ENCODE measurements around the gene PTTG1IP2.

The PTTG1IP2 gene

GRCh38 chr7:90503367-90503766, 33.9 kb downstream of the PTTG1IP2 start:
- H3K27ac Mint-ChIP-seq = peak overlapping the region; percentile 62 to 79 (median 72)
- H3K4me3 Mint-ChIP-seq = no peak overlapping the region
- no peaks in the 10 kb centered on the region for H3K36me3 Mint-ChIP-seq (ENCODE audit: low read depth)
- no peaks in the 10 kb centered on the region for H3K9me3 Mint-ChIP-seq
- peaks cover 7% of the 10 kb centered on the region for H3K4me1 Mint-ChIP-seq
- TF ChIP-seq CTCF (IDR thresholded peaks at IDR 0.05; ENCODE audit: unreplicated experiment in 3 of 3) = no peak
- no peaks in the 10 kb centered on the region for H3K27me3 Mint-ChIP-seq (ENCODE audit: low read depth)

- Mint-ChIP-seq H3K27me3 (ENCODE audit: low read depth) (no peaks in the 10 kb centered on the region), H3K36me3 (ENCODE audit: low read depth) (no peaks in the 10 kb centered on the region), H3K27ac (no peak overlapping the region), H3K9me3 (no peaks in the 10 kb centered on the region), H3K4me3 (no peak overlapping the region), H3K4me1 (peaks cover 16% of the 10 kb centered on the region)
- no peak for TF ChIP-seq CTCF (IDR thresholded peaks at IDR 0.05; ENCODE audit: unreplicated experiment in 3 of 3)
Observed at GRCh38 chr7:90507692-90508091, 38.3 kb downstream of the PTTG1IP2 start.

- TF ChIP-seq CTCF (IDR thresholded peaks at IDR 0.05; ENCODE audit: unreplicated experiment in 3 of 3) = no peak
- H3K27ac Mint-ChIP-seq = no peak overlapping the region
- no peak overlapping the region for H3K4me3 Mint-ChIP-seq
- H3K9me3 Mint-ChIP-seq = no peaks in the 10 kb centered on the region
- no peaks in the 10 kb centered on the region for H3K27me3 Mint-ChIP-seq (ENCODE audit: low read depth)
- H3K36me3 Mint-ChIP-seq (ENCODE audit: low read depth) = no peaks in the 10 kb centered on the region
- H3K4me1 Mint-ChIP-seq = peaks cover 12% of the 10 kb centered on the region
Observed at GRCh38 chr7:90511776-90512175, 42.3 kb downstream of the PTTG1IP2 start.

GRCh38 chr7:90512821-90513254, 43.4 kb downstream of the PTTG1IP2 start:
- Mint-ChIP-seq H3K27ac (peak overlapping the region; percentile 20 to 54 (median 40)), H3K9me3 (no peaks in the 10 kb centered on the region), H3K4me3 (no peak overlapping the region), H3K27me3 (ENCODE audit: low read depth) (no peaks in the 10 kb centered on the region), H3K36me3 (ENCODE audit: low read depth) (no peaks in the 10 kb centered on the region), H3K4me1 (peaks cover 12% of the 10 kb centered on the region)
- TF ChIP-seq CTCF (IDR thresholded peaks at IDR 0.05; ENCODE audit: unreplicated experiment in 3 of 3) = no peak

GRCh38 chr7:90516257-90516656, 46.8 kb downstream of the PTTG1IP2 start:
- Mint-ChIP-seq H3K27me3 (ENCODE audit: low read depth) (no peaks in the 10 kb centered on the region), H3K36me3 (ENCODE audit: low read depth) (no peaks in the 10 kb centered on the region), H3K27ac (no peak overlapping the region), H3K9me3 (no peaks in the 10 kb centered on the region), H3K4me3 (no peak overlapping the region), H3K4me1 (peaks cover 12% of the 10 kb centered on the region)
- TF ChIP-seq CTCF (IDR thresholded peaks at IDR 0.05; ENCODE audit: unreplicated experiment in 3 of 3) = no peak

- H3K9me3 Mint-ChIP-seq = peaks cover 2% of the 10 kb centered on the region
- H3K27me3 Mint-ChIP-seq (ENCODE audit: low read depth) = no peaks in the 10 kb centered on the region
- H3K36me3 Mint-ChIP-seq (ENCODE audit: low read depth) = no peaks in the 10 kb centered on the region
- no peak for TF ChIP-seq CTCF (IDR thresholded peaks at IDR 0.05; ENCODE audit: unreplicated experiment in 3 of 3)
- H3K4me1 Mint-ChIP-seq = no peaks in the 10 kb centered on the region
- H3K4me3 Mint-ChIP-seq = no peak overlapping the region
- H3K27ac Mint-ChIP-seq = no peak overlapping the region
Observed at GRCh38 chr7:90518630-90519029, 49.2 kb downstream of the PTTG1IP2 start.
